GF-D8 (cell line): ENCODE data around the gene APBB1IP.
"Not testable (repeated sequence)": the region's sequence is repeated elsewhere in the genome, so short reads cannot be mapped to it uniquely, and the experiment has no call there.

ENCODE experiments used
- DNase-seq: peaks from one replicate; lab custom pipeline; 2025; lab: John Stamatoyannopoulos, UW

APBB1IP gene

DNA sequence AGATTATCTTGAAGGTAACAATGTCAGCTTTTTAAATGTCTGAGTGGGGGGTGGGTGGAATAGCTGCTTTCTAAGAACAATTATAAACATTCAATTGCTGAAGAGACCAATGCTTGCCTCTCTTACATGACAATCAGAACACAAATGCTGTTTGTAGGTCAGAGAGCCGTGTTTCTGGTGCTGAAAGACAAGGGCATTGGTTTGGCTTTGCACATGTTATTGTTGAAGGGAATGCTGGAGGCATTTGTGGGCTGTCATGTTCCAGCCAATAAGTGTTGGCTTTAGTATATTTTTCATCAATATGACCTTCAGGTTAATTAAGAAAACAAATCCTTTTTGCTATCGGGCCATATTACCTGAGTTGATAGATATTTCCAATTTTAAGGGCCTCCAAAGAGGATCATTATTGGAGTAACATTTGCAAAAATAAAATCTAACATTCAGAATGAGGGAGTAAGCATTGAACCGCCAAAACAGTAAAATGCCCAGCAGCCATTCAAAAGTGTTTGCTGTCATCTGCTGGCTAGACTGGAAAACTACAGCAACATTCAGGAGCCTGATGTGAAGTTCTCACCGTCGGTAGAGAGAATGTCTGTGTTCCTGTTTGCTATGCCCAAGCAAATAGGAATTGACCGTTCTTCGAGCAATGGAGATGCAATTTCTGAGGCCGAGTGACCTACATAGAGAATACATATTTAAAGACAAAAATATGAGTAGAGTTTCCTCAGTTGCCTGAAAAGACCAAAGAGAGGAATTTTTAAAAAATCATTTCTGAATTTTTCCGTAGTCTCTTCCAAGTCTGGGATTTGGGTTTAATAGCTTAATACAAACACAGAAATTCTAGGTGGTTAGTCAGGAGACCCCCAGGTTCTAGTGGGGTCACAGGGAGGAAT is 118.9 kb downstream of the APBB1IP start:
- DNase-seq = peak; percentile 28

DNA sequence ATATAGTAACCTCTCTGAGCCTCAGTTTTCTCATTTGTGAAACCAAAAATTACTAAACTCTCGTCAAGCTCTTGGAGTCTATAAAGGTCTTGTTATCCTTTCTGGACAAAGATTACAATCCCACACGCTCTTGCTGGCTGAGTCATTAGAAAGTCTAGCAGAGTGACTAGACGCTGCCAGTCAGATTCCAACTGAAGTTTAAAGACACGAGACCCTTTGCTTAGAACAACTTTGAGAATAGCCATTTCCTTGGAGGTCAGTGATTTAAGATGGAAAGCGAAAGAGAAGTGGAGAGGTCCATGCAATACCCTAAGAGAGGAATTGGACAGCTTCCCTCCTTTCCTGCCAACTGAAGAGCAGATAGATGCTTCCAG is 119.5 kb downstream of the APBB1IP start:
- DNase-seq = no peak

DNA sequence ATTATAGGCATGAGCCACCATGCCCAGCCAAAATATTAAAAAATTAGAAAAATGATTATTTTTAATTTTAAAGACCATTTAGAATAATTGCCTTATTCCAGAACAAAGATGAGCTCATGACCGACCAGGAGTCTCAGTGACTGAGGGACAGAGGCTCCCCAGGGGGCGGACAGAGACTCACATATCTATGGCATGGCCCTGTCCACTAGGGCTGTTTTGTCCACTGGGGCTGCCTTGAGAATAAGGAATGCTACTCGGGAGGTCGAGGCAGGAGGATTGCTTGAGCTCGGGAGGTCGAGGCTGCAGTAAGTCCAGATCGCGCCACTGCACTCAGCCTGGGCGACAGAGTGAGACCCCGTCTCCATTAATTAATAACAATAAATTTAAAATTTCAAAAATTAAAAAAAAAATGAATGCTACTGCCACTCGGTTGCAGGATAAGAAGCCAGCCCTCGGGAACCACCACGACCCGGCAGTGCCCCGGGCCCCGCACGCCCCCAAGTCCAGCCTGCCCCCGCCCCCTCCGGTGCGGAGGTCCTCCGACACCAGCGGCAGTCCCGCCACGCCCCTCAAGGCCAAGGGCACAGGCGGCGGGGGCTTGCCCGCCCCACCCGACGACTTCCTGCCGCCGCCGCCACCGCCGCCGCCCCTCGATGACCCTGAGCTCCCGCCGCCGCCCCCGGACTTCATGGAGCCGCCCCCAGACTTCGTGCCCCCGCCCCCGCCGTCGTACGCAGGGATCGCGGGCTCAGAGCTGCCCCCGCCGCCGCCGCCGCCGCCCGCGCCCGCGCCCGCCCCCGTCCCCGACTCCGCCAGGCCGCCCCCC is 128.6 kb downstream of the APBB1IP start:
- DNase-seq = no peak

DNA sequence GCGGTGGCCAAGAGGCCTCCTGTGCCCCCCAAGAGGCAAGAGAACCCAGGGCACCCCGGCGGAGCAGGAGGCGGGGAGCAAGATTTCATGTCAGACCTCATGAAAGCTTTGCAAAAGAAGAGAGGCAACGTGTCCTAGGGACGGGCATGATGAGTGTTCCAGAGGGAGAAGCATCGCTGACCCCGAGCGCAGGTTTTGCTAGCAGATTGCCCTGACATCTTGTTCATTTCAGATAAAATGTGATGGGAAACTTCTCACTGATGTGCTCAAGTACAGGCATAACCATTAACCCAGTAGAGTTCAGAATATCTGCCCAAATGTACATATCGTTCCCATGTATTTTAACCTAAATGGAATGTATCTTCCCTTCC is 129.2 kb downstream of the APBB1IP start:
- DNase-seq = no peak

DNA sequence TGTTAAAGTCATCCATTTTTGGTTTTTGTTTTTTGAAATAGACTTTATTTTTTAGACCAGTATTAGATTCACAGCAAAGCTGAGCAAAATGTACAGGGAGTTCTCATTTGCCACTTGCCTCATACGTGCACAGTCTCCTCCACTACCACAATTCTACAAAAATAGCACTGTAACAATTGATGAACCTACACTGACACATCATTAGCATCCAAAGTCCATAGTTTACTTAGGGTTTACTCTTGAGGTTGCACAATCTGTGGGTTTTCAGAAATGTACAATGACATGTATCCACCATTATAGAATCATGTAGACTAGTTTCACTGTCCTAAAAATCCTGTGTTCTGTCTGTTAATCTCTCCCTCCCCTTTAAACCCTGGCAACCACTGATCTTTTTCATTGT is 133.5 kb downstream of the APBB1IP start:
- no peak for DNase-seq

DNA sequence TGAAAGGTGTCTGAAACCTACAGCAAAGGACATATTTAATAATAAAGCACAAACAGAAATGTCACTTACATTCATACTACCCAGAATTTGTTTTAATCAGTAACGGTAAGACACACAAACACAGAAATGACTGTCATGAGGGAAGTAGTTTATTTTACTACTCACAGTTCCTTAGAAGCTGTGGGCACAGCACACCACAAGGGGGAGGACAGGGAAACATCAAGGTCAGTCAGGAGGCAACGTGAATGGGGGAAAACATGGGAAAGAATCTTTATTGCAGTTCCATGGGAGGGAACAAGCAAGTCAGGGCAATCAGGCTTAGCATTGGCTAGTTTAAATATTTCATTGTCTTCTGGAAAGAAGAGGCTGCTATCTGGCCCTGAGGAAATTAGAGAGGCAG is 135.5 kb downstream of the APBB1IP start:
- no peak for DNase-seq

DNA sequence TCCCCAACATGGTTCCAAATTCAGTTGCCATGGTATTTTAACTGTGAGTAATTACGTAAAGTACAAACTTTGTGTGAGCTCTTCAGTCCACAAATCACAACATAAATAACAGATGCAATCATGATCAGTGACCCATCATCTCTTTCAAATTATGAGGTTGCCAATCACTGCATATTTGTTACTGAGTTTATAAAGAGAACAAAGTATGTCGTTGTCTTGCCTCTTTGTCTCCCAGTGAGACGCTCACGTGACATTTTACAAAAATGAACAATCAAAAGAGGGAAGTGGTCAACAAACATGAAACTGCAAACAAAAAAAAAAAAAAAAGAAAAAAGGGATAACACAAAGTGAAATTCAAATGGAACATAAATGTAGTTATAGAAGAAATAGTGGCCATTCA is 136.6 kb downstream of the APBB1IP start:
- DNase-seq = no peak

DNA sequence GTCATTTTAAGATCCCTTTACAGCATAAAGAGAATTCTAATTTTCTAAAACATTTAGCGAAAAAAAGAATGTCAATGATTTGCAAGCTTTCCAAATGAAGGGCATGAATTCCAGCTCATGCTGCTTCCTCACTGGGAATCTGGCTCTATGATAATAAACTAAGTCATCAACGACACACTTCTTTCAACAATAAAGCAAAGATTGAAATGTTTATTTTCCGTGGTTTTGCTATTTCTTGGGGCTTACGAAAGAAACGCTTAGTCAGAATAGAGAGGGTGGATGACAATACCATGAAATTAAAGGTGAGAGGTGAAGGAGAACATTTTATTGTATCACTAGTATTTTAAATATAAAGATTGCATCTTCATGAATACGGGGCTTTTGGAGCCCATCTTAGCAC is 140.2 kb downstream of the APBB1IP start:
- DNase-seq = not testable (repeated sequence)

DNA sequence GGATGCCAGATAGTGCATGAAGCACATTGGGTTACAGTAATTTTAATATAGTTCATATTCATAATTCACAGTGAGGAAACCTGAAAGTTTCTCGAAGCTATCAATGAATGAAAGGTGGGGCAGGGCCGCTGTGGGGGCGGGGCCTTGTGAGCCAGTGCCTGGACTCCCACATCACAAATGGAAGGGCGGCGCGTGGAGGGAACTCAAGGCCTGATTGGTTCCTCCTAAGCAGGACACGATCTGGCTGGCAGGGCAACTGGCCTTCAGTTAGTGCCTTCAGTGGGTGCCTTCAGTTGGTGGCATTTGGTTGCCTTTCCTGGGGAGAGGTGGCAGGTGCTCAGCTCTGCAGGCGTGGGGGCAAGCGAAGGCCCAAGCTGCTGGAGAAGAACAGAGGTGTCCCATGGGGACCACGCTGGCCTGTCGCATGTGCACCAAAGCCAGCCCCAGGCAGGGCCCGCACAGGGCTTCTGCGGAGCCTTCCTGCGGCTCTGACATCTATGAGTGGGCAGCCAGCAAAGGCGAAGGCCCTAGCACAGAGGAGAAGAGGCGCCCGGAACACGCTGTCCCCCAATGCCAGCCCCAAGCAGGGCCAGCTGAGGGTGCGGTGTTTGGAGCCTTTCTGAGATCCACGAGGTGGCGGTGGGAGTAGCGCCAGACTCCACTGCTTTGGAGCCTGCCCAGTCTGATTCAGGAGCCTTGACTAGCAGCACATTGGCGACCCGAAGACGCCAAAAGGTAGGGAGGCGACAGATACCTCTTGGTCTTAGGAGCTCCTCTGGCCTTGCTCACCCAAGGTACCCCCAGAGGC is 141.3 kb downstream of the APBB1IP start:
- no peak for DNase-seq

DNA sequence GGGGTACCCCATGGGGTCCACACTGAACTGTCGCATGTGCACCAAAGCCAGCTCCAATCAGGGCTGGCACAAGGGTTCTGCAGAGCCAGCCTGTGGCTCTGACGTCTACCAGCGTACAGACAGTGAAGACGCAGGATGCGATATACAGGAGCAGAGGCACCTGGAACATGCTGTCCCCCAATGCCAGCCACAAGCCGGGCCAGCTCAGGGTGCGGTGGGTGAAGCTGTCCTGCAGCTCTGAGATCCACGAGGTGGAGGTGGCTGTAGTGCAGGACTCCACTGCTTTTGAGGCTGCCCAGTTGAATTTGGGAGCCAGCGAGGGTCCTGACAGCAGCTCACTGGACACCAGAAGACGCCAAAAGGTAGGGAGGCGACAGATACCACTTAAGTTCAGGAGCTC is 148.1 kb downstream of the APBB1IP start:
- no peak for DNase-seq

DNA sequence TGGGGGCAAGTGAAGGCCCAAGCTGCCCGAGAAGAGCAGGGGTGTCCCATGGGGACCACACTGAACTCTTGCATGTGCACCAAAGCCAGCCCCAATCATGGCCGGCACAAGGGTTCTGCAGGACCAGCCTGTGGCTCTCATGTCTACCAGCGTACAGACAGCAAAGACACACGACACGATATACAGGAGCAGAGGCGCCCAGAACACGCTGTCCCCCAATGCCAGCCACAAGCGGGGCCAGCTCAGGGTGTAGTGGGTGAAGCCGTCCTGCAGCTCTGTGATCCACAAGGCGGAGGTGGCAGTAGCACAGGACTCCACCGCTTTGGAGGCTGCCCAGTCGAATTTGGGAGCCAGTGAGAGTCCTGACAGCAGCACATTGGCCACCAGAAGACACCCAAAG is 150.5 kb downstream of the APBB1IP start:
- no peak for DNase-seq

DNA sequence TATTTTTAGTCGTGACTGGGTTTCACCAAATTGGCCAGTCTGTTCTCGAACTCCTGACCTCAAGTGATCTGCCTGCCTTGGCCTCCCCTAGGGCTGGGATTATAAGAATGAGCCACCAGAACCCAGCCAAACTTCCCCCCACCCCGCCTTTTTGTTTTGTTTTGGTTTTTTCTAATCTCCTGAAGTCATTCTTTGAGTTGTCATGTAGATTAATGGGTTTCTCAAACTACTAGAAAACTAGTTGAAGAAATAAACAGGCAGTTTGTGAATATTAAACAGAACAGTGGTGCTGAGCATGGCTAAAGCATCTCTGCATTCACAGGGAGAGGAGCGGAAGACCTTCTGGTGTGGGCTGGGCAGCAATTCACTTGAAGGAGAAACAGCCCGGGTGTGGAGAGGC is 151.7 kb downstream of the APBB1IP start:
- DNase-seq = not testable (repeated sequence)

DNA sequence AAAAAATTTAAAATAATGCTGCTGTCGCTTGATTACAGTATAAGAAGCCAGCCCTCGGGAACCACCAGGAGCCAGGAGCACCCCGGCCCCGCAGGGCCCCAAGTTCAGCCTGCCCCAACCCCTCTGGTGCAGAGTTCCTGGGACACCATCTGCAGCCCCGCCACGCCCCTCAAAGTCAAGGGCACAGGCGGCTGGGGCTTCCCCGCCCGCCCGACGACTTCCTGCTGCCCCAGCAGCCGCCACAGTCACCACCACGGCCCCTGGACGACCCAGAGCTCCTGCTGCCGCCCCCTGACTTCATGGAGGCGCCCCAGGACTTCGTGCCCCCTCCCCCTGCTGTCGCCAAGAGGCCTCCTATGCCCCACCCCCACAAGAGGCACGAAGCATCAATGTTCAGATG is 155.8 kb downstream of the APBB1IP start:
- DNase-seq = no peak

DNA sequence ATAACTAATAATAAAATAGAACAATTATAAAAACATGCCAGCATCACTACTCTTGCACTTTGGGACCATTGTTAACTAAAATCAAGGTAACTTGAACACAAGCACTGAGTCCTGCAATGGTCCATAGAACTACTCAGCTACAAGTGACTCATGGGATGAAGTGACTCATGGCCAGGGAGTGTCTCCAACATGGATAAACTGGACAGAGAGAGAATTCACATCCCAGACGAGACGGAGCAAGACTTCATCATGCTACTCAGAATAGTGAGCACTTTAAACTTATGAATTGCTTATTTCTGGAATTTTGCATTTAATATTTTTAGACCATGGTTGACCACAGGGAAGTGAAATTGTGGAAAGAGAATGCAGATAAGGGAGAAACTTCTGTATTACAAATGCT is 165.1 kb downstream of the APBB1IP start:
- not testable (repeated sequence) for DNase-seq

DNA sequence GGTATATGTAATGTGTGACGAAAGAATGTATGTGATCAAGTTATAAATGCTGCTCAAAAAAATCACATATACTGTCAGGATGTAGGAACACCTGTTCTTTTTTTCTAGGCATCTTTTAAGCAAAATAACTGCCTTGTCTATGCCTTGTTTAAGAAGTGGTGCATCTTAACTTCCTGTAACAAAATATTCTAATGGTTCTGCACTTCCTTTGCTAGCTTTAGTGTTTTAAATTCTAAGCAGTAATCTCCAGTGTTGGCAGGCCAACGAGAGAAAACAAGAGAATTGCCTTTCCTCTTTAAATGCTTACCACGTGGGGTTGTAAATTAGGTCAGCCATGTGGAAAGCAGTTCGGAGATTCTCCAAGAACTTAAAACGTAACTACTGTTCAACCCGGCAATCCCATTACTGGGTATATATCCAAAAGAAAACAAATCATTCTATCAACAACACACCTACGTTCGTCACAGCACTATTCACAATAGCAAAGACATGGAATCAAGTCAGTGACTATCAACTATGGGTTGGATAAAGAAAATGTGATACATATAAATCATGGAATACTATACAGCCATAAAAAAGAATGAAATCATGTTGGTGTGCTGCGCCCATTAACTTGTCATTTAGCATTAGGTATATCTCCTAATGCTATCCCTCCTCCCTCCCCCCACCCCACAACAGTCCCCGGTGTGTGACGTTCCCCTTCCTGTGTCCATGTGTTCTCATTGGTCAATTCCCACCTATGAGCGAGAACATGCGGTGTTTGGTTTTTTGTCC is 166.4 kb downstream of the APBB1IP start:
- not testable (repeated sequence) for DNase-seq

DNA sequence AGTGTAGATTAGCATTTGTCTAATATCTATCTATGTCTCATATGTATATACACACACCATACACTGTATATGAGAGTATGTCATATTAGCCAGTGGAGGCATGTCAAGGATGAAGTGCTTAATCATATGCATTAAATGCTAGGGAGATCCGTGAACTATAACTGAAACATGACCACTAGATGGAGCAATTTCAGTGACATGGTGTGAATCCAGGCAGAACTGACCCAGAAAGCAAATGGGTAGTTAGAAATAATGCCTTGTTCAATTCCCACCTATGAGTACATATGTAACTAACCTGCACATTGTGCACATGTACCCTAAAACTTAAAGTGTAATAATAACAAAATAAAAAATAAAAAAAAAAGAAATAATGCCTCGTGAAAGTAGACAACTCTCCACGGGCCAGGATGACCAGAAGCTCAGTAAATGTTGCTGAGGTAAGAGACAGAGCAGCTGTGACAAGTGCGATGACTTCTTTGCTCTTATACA is 168.3 kb downstream of the APBB1IP start:
- DNase-seq = not testable (repeated sequence)

DNA sequence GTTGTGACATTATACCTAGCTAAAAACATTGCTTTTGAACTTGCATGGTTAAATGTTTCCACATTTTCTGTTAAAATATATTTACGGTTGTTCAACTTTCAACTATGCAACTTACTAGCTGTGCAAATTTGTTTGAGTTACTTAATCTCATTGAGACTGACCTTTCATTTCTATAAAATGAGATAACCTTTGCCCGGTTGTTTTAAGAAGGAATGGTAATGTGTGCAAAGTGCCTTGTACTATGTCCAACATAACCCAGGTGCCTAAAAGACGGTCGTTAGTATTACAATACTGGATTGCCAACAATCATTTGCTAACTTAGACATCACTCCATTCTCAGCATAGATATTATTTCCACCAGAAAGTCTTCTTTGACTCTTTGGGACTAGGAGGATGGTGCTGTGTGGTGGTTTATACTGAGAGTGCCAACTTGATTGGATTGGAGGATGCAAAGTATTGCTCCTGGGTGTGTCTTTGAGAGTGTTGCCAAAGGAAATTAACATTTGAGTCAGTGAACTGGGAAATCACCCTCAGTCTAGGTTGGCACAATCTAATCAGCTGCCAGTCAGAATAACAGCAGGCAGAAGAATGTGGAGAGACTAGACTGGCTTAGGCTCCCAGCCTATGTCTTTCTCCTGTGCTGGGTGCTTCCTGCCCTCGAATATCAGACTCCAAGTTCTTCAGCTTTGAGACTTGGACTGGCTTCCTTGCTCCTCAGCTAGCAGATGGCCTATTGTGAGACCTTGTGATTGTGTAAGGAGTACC is 174.2 kb downstream of the APBB1IP start:
- DNase-seq = no peak
